A673 (cell line): Measurements from ENCODE around the gene BMPR1A. TPM values are rescaled to one million over a fixed set of nuclear protein-coding genes. Genes with fewer than 3 reads are reported as not detected.

Experiments used
- BruUV-seq: library from RNA; stranded (reverse); fragments of 400-500 nt; replicated peaks from 2 replicates; lab custom pipeline; 2021; lab: Mats Ljungman, UMichigan
- CTCF ChIA-PET: fragments of 300-600 bp; sonication (Branson Sonifier 250); formaldehyde crosslinking; loops from one replicate; lab custom pipeline; 2022; ENCODE audit warnings: antibody characterized with exemption; lab: Charles Lee
- POLR2A ChIA-PET: fragments of 300-600 bp; sonication (Branson Sonifier 250); formaldehyde crosslinking; loops from one replicate; lab custom pipeline; 2022; ENCODE audit warnings: antibody characterized with exemption; ENCODE audit not compliant: low non-redundant PET; lab: Charles Lee
- DNase-seq: peaks from one replicate; pipeline ENCODE4 v3.0.0-alpha.2; 2015; ENCODE audit warnings: low spot score
- H3K27ac ChIP-seq: fragments of 200-600 bp; sonication (generic); 2 replicates; pipeline ENCODE4 v1.5.1; 2016; ENCODE audit warnings: mixed run types, low read depth, mild to moderate bottlenecking, mixed read lengths, antibody characterized with exemption, low read length; ENCODE audit not compliant: poor library complexity, severe bottlenecking
- H3K27me3 ChIP-seq: fragments of 200-600 bp; sonication (generic); replicated peaks from 2 replicates; pipeline ENCODE4 v1.6.1; 2017; ENCODE audit warnings: mixed run types, low read depth, mild to moderate bottlenecking, mixed read lengths, antibody characterized with exemption, low read length; ENCODE audit not compliant: insufficient read depth, poor library complexity
- H3K36me3 ChIP-seq: fragments of 200-600 bp; sonication (generic); 2 replicates; pipeline ENCODE4 v1.6.1; 2016; ENCODE audit warnings: mixed run types, mild to moderate bottlenecking, mixed read lengths, antibody characterized with exemption, low read length; ENCODE audit not compliant: insufficient read depth, poor library complexity, severe bottlenecking
- H3K4me1 ChIP-seq: fragments of 200-600 bp; sonication (generic); 2 replicates; pipeline ENCODE4 v1.6.1; 2017; ENCODE audit warnings: mixed run types, mild to moderate bottlenecking, mixed read lengths, antibody characterized with exemption, low read length; ENCODE audit not compliant: insufficient read depth, poor library complexity, severe bottlenecking
- H3K4me3 ChIP-seq: fragments of 200-600 bp; sonication (generic); 2 replicates; pipeline ENCODE4 v1.5.1; 2016; ENCODE audit warnings: low read depth, mixed run types, mild to moderate bottlenecking, mixed read lengths, low read length; ENCODE audit not compliant: poor library complexity, severe bottlenecking
- H3K9me3 ChIP-seq: fragments of 200-600 bp; sonication (generic); 2 replicates; pipeline ENCODE4 v1.6.1; 2016; ENCODE audit warnings: mixed run types, low read depth, mild to moderate bottlenecking, mixed read lengths, antibody characterized with exemption, low read length; ENCODE audit not compliant: poor library complexity, severe bottlenecking
- CTCF ChIP-seq: fragments of 300-800, 200-600 bp; sonication (generic); conservative IDR thresholded peaks from 2 replicates; pipeline ENCODE4 v1.5.1; 2017; ENCODE audit warnings: low read depth, mild to moderate bottlenecking, antibody characterized with exemption, low read length, moderate library complexity, mixed read lengths
- EZH2 ChIP-seq: fragments of 200-600 bp; sonication (generic); IDR thresholded peaks from 2 replicates; pipeline ENCODE4 v1.6.1; 2017; ENCODE audit warnings: borderline replicate concordance, low read depth, mild to moderate bottlenecking, mixed read lengths, antibody characterized with exemption, low read length; ENCODE audit not compliant: poor library complexity, severe bottlenecking
- intact Hi-C: fragments of 100-400 bp; cut with micrococcal nuclease; formaldehyde crosslinking; loops from one replicate; pipeline ENCODE4 v1.10.0; 2022; ENCODE audit not compliant: unreplicated experiment
- total RNA-seq: library from RNA; stranded (reverse); gene quantifications from 2 replicates; pipeline ENCODE4 v1.2.3, GENCODE V29; 2021

BMPR1A gene
- total RNA-seq, 1 experiment from 2014 or later, result 136 TPM

- POLR2A ChIA-PET, result no interaction called here
- no peak for TF ChIP-seq EZH2
- peak; percentile 88 for TF ChIP-seq CTCF
- peaks cover 6% of the 10 kb centered on the region for H3K4me1 ChIP-seq
- no peaks in the 10 kb centered on the region for H3K27me3 ChIP-seq
- no peaks in the 10 kb centered on the region for H3K36me3 ChIP-seq
- no peaks in the 10 kb centered on the region for H3K9me3 ChIP-seq
- BruUV-seq, result no TSS peak
- intact Hi-C loops, result loop anchor here (10.0 kb wide), 1 partner anchor 275 kb away; no protein-coding TSS in a partner anchor
- CTCF ChIA-PET, result no interaction called here
- no peak overlapping the region for H3K27ac ChIP-seq
- no peak overlapping the region for H3K4me3 ChIP-seq
- DNase-seq, result peak; percentile 60
These were observed 203.8 kb downstream of the BMPR1A start for GRCh38 chr10:86960003-86960862.

GRCh38 chr10:86960863-86961434 is 204.5 kb downstream of the BMPR1A start:
- H3K27ac ChIP-seq, result no peak overlapping the region
- H3K4me3 ChIP-seq, result no peak overlapping the region
- no peaks in the 10 kb centered on the region for H3K9me3 ChIP-seq
- no peaks in the 10 kb centered on the region for H3K4me1 ChIP-seq
- H3K36me3 ChIP-seq, result no peaks in the 10 kb centered on the region
- DNase-seq, result no peak
- H3K27me3 ChIP-seq, result no peaks in the 10 kb centered on the region
- intact Hi-C loops, result loop anchor here (10.0 kb wide), 1 partner anchor 276 kb away; no protein-coding TSS in a partner anchor
- TF ChIP-seq EZH2 (no peak), CTCF (no peak)
- ChIA-PET POLR2A (no interaction called here), CTCF (no interaction called here)
- no TSS peak for BruUV-seq

- no TSS peak for BruUV-seq
- DNase-seq, result no peak
- ChIA-PET CTCF (no interaction called here), POLR2A (interaction anchor here (0.6 kb wide), 1 partner anchor 253 kb away, joined by 3 read pairs; no protein-coding TSS in a partner anchor)
- intact Hi-C loops, result loop anchor here (10.0 kb wide), 1 partner anchor 277 kb away; no protein-coding TSS in a partner anchor
- Histone ChIP-seq H3K27ac (no peak overlapping the region), H3K9me3 (no peaks in the 10 kb centered on the region), H3K27me3 (no peaks in the 10 kb centered on the region), H3K4me1 (peaks cover 6% of the 10 kb centered on the region), H3K36me3 (no peaks in the 10 kb centered on the region), H3K4me3 (no peak overlapping the region)
- TF ChIP-seq CTCF (no peak), EZH2 (no peak)
These were observed 205.2 kb downstream of the BMPR1A start for GRCh38 chr10:86961481-86962091.
